Inflammatory macrophage treated with lipopolysaccharide for 4 hours (primary cell): ENCODE data around the gene FMN2.

ENCODE experiments used
- DNase-seq: peaks from one replicate; pipeline ENCODE4 v3.0.0-alpha.2; 2020

FMN2 gene

GRCh38 chr1:240503036-240503435, 411.4 kb downstream of the FMN2 start:
- no peak for DNase-seq

- no peak for DNase-seq
These were observed 411.9 kb downstream of the FMN2 start for GRCh38 chr1:240503558-240503957.

GRCh38 chr1:240506176-240506575, 414.5 kb downstream of the FMN2 start:
- no peak for DNase-seq

- DNase-seq: no peak
These were observed 416.5 kb downstream of the FMN2 start for GRCh38 chr1:240508201-240508600.

GRCh38 chr1:240508950-240509349, 417.3 kb downstream of the FMN2 start:
- DNase-seq: no peak

- DNase-seq: no peak
These were observed 420.1 kb downstream of the FMN2 start for GRCh38 chr1:240511789-240512188.

GRCh38 chr1:240515505-240515904, 423.8 kb downstream of the FMN2 start:
- no peak for DNase-seq

- DNase-seq: no peak
These were observed 424.4 kb downstream of the FMN2 start for GRCh38 chr1:240516069-240516468.

GRCh38 chr1:240517891-240518290, 426.2 kb downstream of the FMN2 start:
- no peak for DNase-seq

- DNase-seq: no peak
These were observed 430.6 kb downstream of the FMN2 start for GRCh38 chr1:240522122-240522822.

GRCh38 chr1:240524356-240525069, 432.8 kb downstream of the FMN2 start:
- no peak for DNase-seq
